H54 (cell line): Measurements from ENCODE around the gene TULP3.
"Not testable (repeated sequence)": the region's sequence is repeated elsewhere in the genome, so short reads cannot be mapped to it uniquely, and the experiment has no call there.

Source experiments
- DNase-seq: peaks from one replicate; pipeline ENCODE4 v3.0.0; 2011; ENCODE audit warnings: low spot score, mixed read lengths; ENCODE audit not compliant: insufficient read length
- FAIRE-seq: peaks from 3 replicates; lab custom pipeline; 2011; peaks lifted over from hg19 to GRCh38; lab: Jason Lieb, UNC
- POLR2A ChIP-seq: IDR thresholded peaks from 2 replicates; pipeline ENCODE4 v1.6.1; 2011; ENCODE audit warnings: low read depth, mild to moderate bottlenecking, low read length

The TULP3 gene

GRCh38 chr12:2860170-2860569 lies 30.5 kb upstream of the TULP3 start:
- no peak for FAIRE-seq
- TF ChIP-seq POLR2A = no peak
- no peak for DNase-seq

- FAIRE-seq (no peak), DNase-seq (no peak)
- no peak for TF ChIP-seq POLR2A
These were observed 27.8 kb upstream of the TULP3 start for GRCh38 chr12:2862876-2863275.

GRCh38 chr12:2863402-2863801 lies 27.3 kb upstream of the TULP3 start:
- not testable (repeated sequence) for DNase-seq, FAIRE-seq

GRCh38 chr12:2864198-2864597 lies 26.5 kb upstream of the TULP3 start:
- DNase-seq (no peak), FAIRE-seq (no peak)
- no peak for TF ChIP-seq POLR2A

GRCh38 chr12:2868986-2869632 lies 21.6 kb upstream of the TULP3 start:
- not testable (repeated sequence) for DNase-seq, FAIRE-seq

GRCh38 chr12:2876431-2877046 lies 14.2 kb upstream of the TULP3 start:
- DNase-seq (no peak), FAIRE-seq (no peak)
- no peak for TF ChIP-seq POLR2A

- DNase-seq (peak; percentile 89), FAIRE-seq (no peak)
- TF ChIP-seq POLR2A = peak; percentile 74; the same call in 1 of the 2 replicates
These were observed 13.4 kb upstream of the TULP3 start, which contains the start of the genes FOXM1 and RHNO1 for GRCh38 chr12:2877047-2877952. Gene FOXM1, minus strand, starts transcription at chr12:2877174. Its CDS starts 2,696 bp downstream, at chr12:2874478. Gene RHNO1, plus strand, starts transcription at chr12:2877223. Its CDS starts 8,144 bp downstream, at chr12:2885367.

GRCh38 chr12:2877953-2878732 lies 12.5 kb upstream of the TULP3 start:
- DNase-seq = no peak
- TF ChIP-seq POLR2A = no peak
- no peak for FAIRE-seq

GRCh38 chr12:2879853-2880252 lies 10.8 kb upstream of the TULP3 start:
- TF ChIP-seq POLR2A = no peak
- FAIRE-seq (no peak), DNase-seq (no peak)

- FAIRE-seq (no peak), DNase-seq (no peak)
- TF ChIP-seq POLR2A = no peak
These were observed 5.9 kb upstream of the TULP3 start for GRCh38 chr12:2884810-2885209.

- TF ChIP-seq POLR2A = no peak
- FAIRE-seq = no peak
- no peak for DNase-seq
These were observed 3.8 kb upstream of the TULP3 start for GRCh38 chr12:2886768-2887450.

GRCh38 chr12:2890001-2890387 lies 697 bp upstream of the TULP3 start:
- DNase-seq (no peak), FAIRE-seq (no peak)
- no peak for TF ChIP-seq POLR2A

GRCh38 chr12:2891240-2892053 lies 756 bp downstream of the TULP3 start:
- TF ChIP-seq POLR2A = 0 out of 2 replicates have a peak, but pooled peaks have one; percentile 26
- FAIRE-seq (peak; percentile 27), DNase-seq (peak; percentile 42)
